ENCODE results near the gene ZMYM4. TPM values are rescaled to one million over a fixed set of nuclear protein-coding genes. Genes with fewer than 3 reads are reported as not detected.

The ZMYM4 gene
- total RNA-seq, 1 experiment from 2014 or later, result 66.0 TPM

GRCh38 chr1:35431173-35431599 is 162.7 kb downstream of the ZMYM4 start:
- Histone ChIP-seq H3K79me1 (ENCODE audit: insufficient read depth, low read depth, low read length, poor library complexity, severe bottlenecking) (no peaks in the 10 kb centered on the region), H2BK20ac (ENCODE audit: low read depth, low read length, poor library complexity, severe bottlenecking) (no peak overlapping the region), H3K27ac (ENCODE audit: insufficient read length, low read depth, low read length) (no peak overlapping the region), H2BK15ac (ENCODE audit: low read depth, low read length) (no peak overlapping the region), H4K5ac (ENCODE audit: insufficient read length, low read depth, low read length) (no peak overlapping the region), H3K9ac (ENCODE audit: extremely low read depth, insufficient read length, low read length) (no peak overlapping the region), H3K23ac (ENCODE audit: insufficient read length, low read depth, low read length) (no peak overlapping the region), H2BK120ac (ENCODE audit: low read depth, low read length, poor library complexity, severe bottlenecking) (no peak overlapping the region), H2BK5ac (ENCODE audit: insufficient read length, low read length) (no peak overlapping the region), H3K23me2 (ENCODE audit: insufficient read length, low read depth, low read length, poor library complexity, severe bottlenecking) (no peaks in the 10 kb centered on the region), H3K14ac (ENCODE audit: insufficient read depth, low read length) (no peak overlapping the region), H2AK5ac (ENCODE audit: insufficient read length, low read length) (no peak overlapping the region), H3K4me1 (ENCODE audit: insufficient read depth, low read length) (peaks cover 2% of the 10 kb centered on the region; the same call in 1 of the 2 replicates), H2AFZ (ENCODE audit: low read length) (no peak overlapping the region), H4K8ac (replicated peaks; ENCODE audit: insufficient read length, low read depth, low read length) (no peak overlapping the region), H3K4ac (ENCODE audit: low read depth, low read length) (no peak overlapping the region), H3K9me3 (ENCODE audit: control insufficient read depth, low read depth, low read length) (no peaks in the 10 kb centered on the region), H3K18ac (ENCODE audit: insufficient read length, low read depth, low read length) (no peak overlapping the region), H4K20me1 (ENCODE audit: control insufficient read depth, insufficient read depth, insufficient read length) (no peaks in the 10 kb centered on the region), H3K56ac (ENCODE audit: insufficient read length, low read depth, low read length) (no peak overlapping the region), H3K79me2 (ENCODE audit: insufficient read depth, low read length) (no peaks in the 10 kb centered on the region), H3K4me2 (ENCODE audit: insufficient read depth, insufficient read length, low read length) (no peak overlapping the region), H3K27me3 (ENCODE audit: insufficient read depth, low read length) (no peaks in the 10 kb centered on the region), H2BK12ac (ENCODE audit: insufficient read length, low read depth, low read length) (no peak overlapping the region), H4K91ac (ENCODE audit: insufficient read length, low read depth, low read length) (no peak overlapping the region), H3T11ph (ENCODE audit: low read length) (no peak overlapping the region)
- no CpG with 5 or more reads among the region's 7 CpGs for WGBS (ENCODE audit: extremely low coverage, insufficient read length, low lambda C conversion rate)
- Mint-ChIP-seq H3K27me3 (ENCODE audit: low read depth) (no peaks in the 10 kb centered on the region), H3K4me3 (no peak overlapping the region), H3K9me3 (peaks cover 0 to 3% of the 10 kb centered on the region in 2 experiments; a peak in 1 of 5 replicates), H3K36me3 (ENCODE audit: insufficient read depth in 1 of 3, low read depth in 3 of 3) (peaks cover 24 to 54% (median 52%) of the 10 kb centered on the region in 3 experiments; a peak in 6 of 7 replicates), H3K4me1 (peaks cover 8 to 14% of the 10 kb centered on the region in 2 experiments), H3K27ac (peak overlapping the region in 1 of 3 experiments; percentile 67; a peak in 2 of 7 replicates)
- no peak for DNase-seq
- TF ChIP-seq CTCF (conservative IDR thresholded peaks at IDR 0.05), result no peak

Measured in H9 (cell line).